Measurements from ENCODE around the gene DAAM1. TPM values are rescaled to one million over a fixed set of nuclear protein-coding genes. Genes with fewer than 3 reads are reported as not detected.

DAAM1 gene
- total RNA-seq, 1 donor from 2014 or later, result 16.5 TPM

GRCh38 chr14:59358102-59358501 lies 169.6 kb downstream of the DAAM1 start:
- TF ChIP-seq CTCF (IDR thresholded peaks at IDR 0.05; ENCODE audit: insufficient read depth, low read length, poor library complexity, severe bottlenecking), result no peak
- DNase-seq (ENCODE audit: low read depth), result peak; percentile 48

GRCh38 chr14:59358784-59359183 lies 170.3 kb downstream of the DAAM1 start:
- Histone ChIP-seq H3K4me3 (ENCODE audit: low read depth, low read length) (no peak overlapping the region), H3K27me3 (ENCODE audit: control insufficient read depth, insufficient read depth, low read length) (no peaks in the 10 kb centered on the region), H3K36me3 (ENCODE audit: control insufficient read depth, insufficient read depth, low read length) (no peaks in the 10 kb centered on the region)
- no peak for TF ChIP-seq CTCF (IDR thresholded peaks at IDR 0.05; ENCODE audit: insufficient read depth, low read length, poor library complexity, severe bottlenecking)
- DNase-seq (ENCODE audit: low read depth), result no peak

More at GRCh38 chr14:59358102-59358501, 169.6 kb downstream of the DAAM1 start:
- Histone ChIP-seq H3K4me3 (ENCODE audit: low read depth, low read length) (no peak overlapping the region), H3K27me3 (ENCODE audit: control insufficient read depth, insufficient read depth, low read length) (no peaks in the 10 kb centered on the region), H3K36me3 (ENCODE audit: control insufficient read depth, insufficient read depth, low read length) (no peaks in the 10 kb centered on the region)

GRCh38 chr14:59359431-59360124 lies 171.1 kb downstream of the DAAM1 start:
- no peaks in the 10 kb centered on the region for H3K27me3 ChIP-seq (ENCODE audit: control insufficient read depth, insufficient read depth, low read length)
- no peak for DNase-seq (ENCODE audit: low read depth)
- no peak overlapping the region for H3K4me3 ChIP-seq (ENCODE audit: low read depth, low read length)
- TF ChIP-seq CTCF (IDR thresholded peaks at IDR 0.05; ENCODE audit: insufficient read depth, low read length, poor library complexity, severe bottlenecking), result no peak
- no peaks in the 10 kb centered on the region for H3K36me3 ChIP-seq (ENCODE audit: control insufficient read depth, insufficient read depth, low read length)

GRCh38 chr14:59360233-59360632 lies 171.8 kb downstream of the DAAM1 start:
- no peak overlapping the region for H3K4me3 ChIP-seq (ENCODE audit: low read depth, low read length)
- no peak for TF ChIP-seq CTCF (IDR thresholded peaks at IDR 0.05; ENCODE audit: insufficient read depth, low read length, poor library complexity, severe bottlenecking)
- DNase-seq (ENCODE audit: low read depth), result no peak
- H3K27me3 ChIP-seq (ENCODE audit: control insufficient read depth, insufficient read depth, low read length), result no peaks in the 10 kb centered on the region
- H3K36me3 ChIP-seq (ENCODE audit: control insufficient read depth, insufficient read depth, low read length), result no peaks in the 10 kb centered on the region

GRCh38 chr14:59360923-59361794 lies 172.7 kb downstream of the DAAM1 start:
- H3K4me3 ChIP-seq (ENCODE audit: low read depth, low read length), result no peak overlapping the region
- TF ChIP-seq CTCF (IDR thresholded peaks at IDR 0.05; ENCODE audit: insufficient read depth, low read length, poor library complexity, severe bottlenecking), result no peak
- DNase-seq (ENCODE audit: low read depth), result peak; percentile 50
- H3K36me3 ChIP-seq (ENCODE audit: control insufficient read depth, insufficient read depth, low read length), result no peaks in the 10 kb centered on the region
- H3K27me3 ChIP-seq (ENCODE audit: control insufficient read depth, insufficient read depth, low read length), result no peaks in the 10 kb centered on the region

Data from kidney epithelial cell (primary cell).